ENCODE results near the gene RHCG. TPM values are rescaled to one million over a fixed set of nuclear protein-coding genes. Genes with fewer than 3 reads are reported as not detected.

Gene RHCG
- total RNA-seq, 4 donors from 2014 or later = not detected

DNA sequence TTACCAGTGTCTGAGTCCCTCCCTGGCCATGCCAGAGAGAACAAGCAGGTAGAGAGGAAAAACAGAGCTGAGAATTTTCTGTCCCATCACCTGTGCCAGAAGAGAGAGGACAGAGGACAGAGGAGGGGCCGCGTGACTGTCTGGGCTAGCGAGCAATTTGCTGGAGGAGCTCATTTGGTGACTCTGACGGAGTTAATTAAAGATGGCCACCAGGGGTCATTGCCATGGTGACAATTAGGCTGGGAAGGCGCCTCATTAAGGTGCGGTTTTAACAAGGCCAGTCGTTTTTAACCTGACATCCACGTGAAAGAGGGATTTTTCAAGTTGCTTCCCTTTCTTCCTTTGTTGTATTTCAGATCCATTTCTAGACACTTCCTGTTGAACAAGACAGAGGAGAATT is 72.4 kb downstream of the RHCG start:
- WGBS, 2 donors = 31 to 36% methylated on average over 8 of the region's 8 CpGs
- intact Hi-C loops (cut with DNase I) = no loop called here
- Histone ChIP-seq H3K4me1 (no peaks in the 10 kb centered on the region), H3K36me3 (no peaks in the 10 kb centered on the region), H3K27ac (no peak overlapping the region), H3K4me3 (replicated peaks in 1 of 3) (no peak overlapping the region), H3K27me3 (no peaks in the 10 kb centered on the region), H3K9me3 (no peaks in the 10 kb centered on the region)
- TF ChIP-seq POLR2A (IDR thresholded peaks at IDR 0.05) = no peak
- no peak for TF ChIP-seq CTCF (IDR thresholded peaks at IDR 0.05)
- DNase-seq = no peak

Other genes with a start within 250 kb of the RHCG start
- gene POLG, start 161.8 kb downstream of the RHCG start, total RNA-seq = 10 to 100 TPM; 31.2 to 78.8 (median 61.0) TPM
- under 1 TPM in 2 of 4 donors, not detected in 2; under 0.01 to 0.21 TPM for gene TICRR, start 78.9 kb upstream of the RHCG start, total RNA-seq
- 10 to 100 TPM in 1 of 4 donors, 1 to 10 TPM in 3; 6.8 to 10.1 (median 8.3) TPM for gene KIF7, start 158.9 kb upstream of the RHCG start, total RNA-seq
- gene PLIN1, start 182.8 kb upstream of the RHCG start, total RNA-seq = 1 to 10 TPM; 3.3 to 9.9 (median 6.0) TPM
- 10 to 100 TPM; 17.4 to 39.5 (median 20.6) TPM for gene PEX11A, start 194.2 kb upstream of the RHCG start, total RNA-seq
- 1 to 10 TPM; 1.1 to 2.3 (median 2.3) TPM for gene WDR93, start 194.2 kb upstream of the RHCG start, total RNA-seq